ENCODE data around the gene CIDEB. TPM values are rescaled to one million over a fixed set of nuclear protein-coding genes. Genes with fewer than 3 reads are reported as not detected.
A peak's percentile ranks its signal among the peaks of the same experiment; 100 is the strongest.

CIDEB gene
- total RNA-seq, 4 donors from 2014 or later, result 4.6 to 13.0 (median 9.5) TPM

DNA sequence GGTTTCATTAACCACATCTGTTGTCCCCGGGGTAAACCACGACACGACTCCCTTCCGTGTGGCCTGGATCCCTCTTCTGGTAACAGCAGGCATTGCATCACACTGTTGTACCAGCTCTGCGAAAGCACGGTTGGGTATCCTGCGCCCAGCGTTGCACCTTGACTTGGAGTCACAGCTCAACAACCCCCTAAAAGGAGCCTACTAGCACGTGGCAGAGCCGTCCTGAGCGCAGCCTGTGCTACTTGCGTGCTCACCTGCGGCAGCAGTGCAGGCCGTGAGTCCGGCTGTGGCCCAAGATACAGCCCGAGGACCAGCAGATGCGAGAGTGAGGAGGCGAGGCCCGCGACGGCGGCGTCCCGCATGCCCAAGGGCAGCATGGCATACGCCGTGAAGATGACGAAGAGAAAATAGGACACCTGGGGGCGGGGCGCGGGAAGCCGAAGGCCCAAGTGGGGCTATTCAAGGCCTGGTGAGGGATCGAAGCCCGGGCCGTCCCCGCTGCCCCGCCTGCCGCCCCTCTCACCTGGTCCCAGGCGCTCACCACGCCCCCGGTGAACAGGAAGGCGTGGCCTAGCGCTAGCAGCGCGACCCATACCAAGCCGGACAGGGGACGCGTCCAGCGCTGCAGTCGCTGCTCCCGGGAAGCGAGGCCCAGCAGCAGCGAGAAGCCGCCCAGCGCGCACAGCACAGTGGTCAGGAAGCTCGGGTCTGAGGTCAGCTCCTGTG is 24.7 kb upstream of the CIDEB start:
- Histone ChIP-seq H3K36me3 (no peaks in the 10 kb centered on the region), H3K27ac (peak overlapping the region in 1 of 3 donors; percentile 44), H3K9me3 (no peaks in the 10 kb centered on the region), H3K4me3 (replicated peaks in 1 of 3) (peak overlapping the region in 1 of 3 donors; percentile 19), H3K27me3 (no peaks in the 10 kb centered on the region), H3K4me1 (peaks cover 21 to 55% of the 10 kb centered on the region in 2 donors)
- peak; percentile 82 to 83 for DNase-seq
- 19 to 21% methylated on average over 25 to 46 of the region's 56 CpGs for WGBS, 2 donors
- TF ChIP-seq, protein P1, sequence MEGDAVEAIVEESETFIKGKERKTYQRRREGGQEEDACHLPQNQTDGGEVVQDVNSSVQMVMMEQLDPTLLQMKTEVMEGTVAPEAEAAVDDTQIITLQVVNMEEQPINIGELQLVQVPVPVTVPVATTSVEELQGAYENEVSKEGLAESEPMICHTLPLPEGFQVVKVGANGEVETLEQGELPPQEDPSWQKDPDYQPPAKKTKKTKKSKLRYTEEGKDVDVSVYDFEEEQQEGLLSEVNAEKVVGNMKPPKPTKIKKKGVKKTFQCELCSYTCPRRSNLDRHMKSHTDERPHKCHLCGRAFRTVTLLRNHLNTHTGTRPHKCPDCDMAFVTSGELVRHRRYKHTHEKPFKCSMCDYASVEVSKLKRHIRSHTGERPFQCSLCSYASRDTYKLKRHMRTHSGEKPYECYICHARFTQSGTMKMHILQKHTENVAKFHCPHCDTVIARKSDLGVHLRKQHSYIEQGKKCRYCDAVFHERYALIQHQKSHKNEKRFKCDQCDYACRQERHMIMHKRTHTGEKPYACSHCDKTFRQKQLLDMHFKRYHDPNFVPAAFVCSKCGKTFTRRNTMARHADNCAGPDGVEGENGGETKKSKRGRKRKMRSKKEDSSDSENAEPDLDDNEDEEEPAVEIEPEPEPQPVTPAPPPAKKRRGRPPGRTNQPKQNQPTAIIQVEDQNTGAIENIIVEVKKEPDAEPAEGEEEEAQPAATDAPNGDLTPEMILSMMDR (IDR thresholded peaks at IDR 0.05), result peak; percentile 53 to 87 (median 73)
- TF ChIP-seq POLR2A (IDR thresholded peaks at IDR 0.05), result no peak
- intact Hi-C loops (cut with DNase I), result loop anchor here (2.0 to 5.0 kb wide), 2 partner anchors 35 to 98 kb away; partner anchors contain the start of gene NFATC4

DNA sequence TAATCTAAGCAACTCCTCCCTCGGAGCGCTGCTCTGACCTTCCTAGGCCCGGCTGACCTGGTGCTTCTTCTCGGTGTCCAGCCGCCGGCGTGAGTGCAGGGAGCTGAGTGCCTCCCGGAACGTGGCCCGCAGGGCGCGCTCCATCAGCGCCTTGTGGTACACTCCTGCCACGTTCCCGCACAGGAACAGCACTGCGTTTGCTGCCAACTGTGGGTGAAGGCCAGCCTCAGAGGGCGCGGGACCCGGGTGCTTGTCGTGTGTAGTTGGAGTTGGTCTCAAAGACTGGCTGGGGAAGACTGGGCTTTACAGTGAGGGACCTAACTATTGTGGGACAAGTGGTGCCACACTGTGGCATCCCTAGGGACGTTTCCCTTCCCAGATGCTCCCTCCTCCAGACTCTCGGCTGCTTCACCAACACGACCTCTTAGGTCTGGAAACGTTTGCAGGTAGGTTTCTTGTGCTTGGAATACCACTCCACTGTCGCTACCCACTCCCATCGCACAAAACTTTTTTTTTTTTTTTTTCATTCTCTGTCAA is 24.0 kb upstream of the CIDEB start:
- intact Hi-C loops (cut with DNase I), result loop anchor here (2.0 to 5.0 kb wide), 2 partner anchors 36 to 99 kb away; partner anchors contain the start of gene NFATC4
- Histone ChIP-seq H3K36me3 (no peaks in the 10 kb centered on the region), H3K4me1 (peaks cover 21 to 49% of the 10 kb centered on the region in 2 donors), H3K9me3 (no peaks in the 10 kb centered on the region), H3K27ac (peak overlapping the region in 1 of 3 donors; percentile 44), H3K4me3 (replicated peaks in 1 of 3) (no peak overlapping the region), H3K27me3 (no peaks in the 10 kb centered on the region)
- 57 to 65% methylated on average over 19 to 20 of the region's 26 CpGs for WGBS, 2 donors
- DNase-seq, result no peak
- TF ChIP-seq, protein P1 (IDR thresholded peaks at IDR 0.05), result no peak
- TF ChIP-seq POLR2A (IDR thresholded peaks at IDR 0.05), result no peak

DNA sequence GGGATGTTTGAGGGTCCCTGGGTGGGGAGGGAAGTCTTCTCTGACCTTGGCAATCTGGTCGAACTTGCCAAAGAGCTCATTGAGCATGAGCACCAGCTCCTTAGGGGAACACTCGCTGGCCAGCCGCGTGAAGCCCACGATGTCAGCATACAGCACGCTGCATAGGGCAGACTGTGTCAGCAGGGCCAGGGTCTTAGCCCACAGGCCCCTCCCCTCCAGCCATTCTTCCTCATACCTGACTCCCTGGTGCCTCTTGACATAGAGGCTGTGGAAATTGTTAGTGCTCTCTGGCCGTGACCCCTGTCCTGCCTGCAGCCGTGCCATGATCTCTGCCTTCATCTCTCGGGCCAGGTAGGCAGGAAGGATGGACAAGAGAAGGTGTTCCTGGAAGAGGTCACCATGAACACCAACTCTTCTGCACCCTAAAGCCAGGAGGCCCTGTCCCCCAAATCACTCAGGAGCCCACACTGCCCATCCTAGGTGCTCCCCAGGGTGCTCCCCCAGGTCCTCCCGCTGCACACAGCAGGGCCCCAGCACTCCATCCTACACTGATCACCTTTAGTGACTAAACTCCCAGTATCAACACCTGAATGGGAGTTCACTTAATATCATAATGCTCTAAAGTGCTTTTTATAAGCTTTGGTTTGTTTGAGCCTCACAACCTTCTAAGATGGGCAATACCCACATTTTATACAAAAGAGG is 23.3 kb upstream of the CIDEB start:
- DNase-seq, result no peak
- no peaks in the 10 kb centered on the region for H3K36me3 ChIP-seq
- H3K4me1 ChIP-seq, result peaks cover 21 to 42% of the 10 kb centered on the region in 2 donors
- H3K4me3 ChIP-seq (replicated peaks in 1 of 3), result no peak overlapping the region
- no peaks in the 10 kb centered on the region for H3K9me3 ChIP-seq
- TF ChIP-seq POLR2A (IDR thresholded peaks at IDR 0.05), result no peak
- TF ChIP-seq, protein P1 (IDR thresholded peaks at IDR 0.05), result no peak
- intact Hi-C loops (cut with DNase I), result loop anchor here (5.0 kb wide), 1 partner anchor 36 kb away; the partner anchor contains the start of gene NFATC4
- 82 to 85% methylated on average over 9 to 10 of the region's 10 CpGs for WGBS, 2 donors
- no peaks in the 10 kb centered on the region for H3K27me3 ChIP-seq
- H3K27ac ChIP-seq, result no peak overlapping the region

DNA sequence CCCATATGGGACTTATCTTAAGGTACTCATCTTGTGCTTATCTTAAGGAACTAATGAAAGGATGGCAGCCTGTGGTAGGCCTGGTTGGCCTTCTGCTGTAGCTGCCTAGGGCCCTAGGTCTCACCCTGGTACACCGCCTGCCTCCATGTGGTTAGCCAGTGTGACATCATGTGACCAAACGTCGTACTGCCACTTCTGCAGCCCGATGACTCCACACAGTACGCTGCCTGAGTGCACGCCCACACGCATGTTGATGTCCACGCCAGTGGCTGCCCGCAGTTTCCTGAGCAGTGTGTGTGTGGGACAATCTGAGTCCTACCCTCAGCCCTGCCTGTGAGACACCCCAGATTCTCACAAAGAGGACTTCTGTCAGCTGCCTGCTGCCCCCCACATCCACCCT is 22.0 kb upstream of the CIDEB start:
- intact Hi-C loops (cut with DNase I), result loop anchor here (5.0 kb wide), 1 partner anchor 38 kb away; the partner anchor contains the start of gene NFATC4
- no peaks in the 10 kb centered on the region for H3K27me3 ChIP-seq
- peak in 1 of 2 donors; percentile 39 for DNase-seq
- 73 to 96% methylated on average over 9 of the region's 9 CpGs for WGBS, 2 donors
- H3K27ac ChIP-seq, result no peak overlapping the region
- H3K4me3 ChIP-seq (replicated peaks in 1 of 3), result no peak overlapping the region
- TF ChIP-seq POLR2A (IDR thresholded peaks at IDR 0.05), result no peak
- TF ChIP-seq, protein P1 (IDR thresholded peaks at IDR 0.05), result no peak
- H3K36me3 ChIP-seq, result no peaks in the 10 kb centered on the region
- H3K9me3 ChIP-seq, result no peaks in the 10 kb centered on the region
- peaks cover 21 to 29% of the 10 kb centered on the region in 2 donors for H3K4me1 ChIP-seq

Measured in thyroid gland (tissue), 4 donors.